GM21529 (cell line): Measurements from ENCODE around the gene KMT2B.

ENCODE experiments used
- ATAC-seq: cut with Tn5 transposase; IDR thresholded peaks from one replicate; pipeline ENCODE4 v1.9.1; 2021; ENCODE audit not compliant: unreplicated experiment

KMT2B gene

DNA sequence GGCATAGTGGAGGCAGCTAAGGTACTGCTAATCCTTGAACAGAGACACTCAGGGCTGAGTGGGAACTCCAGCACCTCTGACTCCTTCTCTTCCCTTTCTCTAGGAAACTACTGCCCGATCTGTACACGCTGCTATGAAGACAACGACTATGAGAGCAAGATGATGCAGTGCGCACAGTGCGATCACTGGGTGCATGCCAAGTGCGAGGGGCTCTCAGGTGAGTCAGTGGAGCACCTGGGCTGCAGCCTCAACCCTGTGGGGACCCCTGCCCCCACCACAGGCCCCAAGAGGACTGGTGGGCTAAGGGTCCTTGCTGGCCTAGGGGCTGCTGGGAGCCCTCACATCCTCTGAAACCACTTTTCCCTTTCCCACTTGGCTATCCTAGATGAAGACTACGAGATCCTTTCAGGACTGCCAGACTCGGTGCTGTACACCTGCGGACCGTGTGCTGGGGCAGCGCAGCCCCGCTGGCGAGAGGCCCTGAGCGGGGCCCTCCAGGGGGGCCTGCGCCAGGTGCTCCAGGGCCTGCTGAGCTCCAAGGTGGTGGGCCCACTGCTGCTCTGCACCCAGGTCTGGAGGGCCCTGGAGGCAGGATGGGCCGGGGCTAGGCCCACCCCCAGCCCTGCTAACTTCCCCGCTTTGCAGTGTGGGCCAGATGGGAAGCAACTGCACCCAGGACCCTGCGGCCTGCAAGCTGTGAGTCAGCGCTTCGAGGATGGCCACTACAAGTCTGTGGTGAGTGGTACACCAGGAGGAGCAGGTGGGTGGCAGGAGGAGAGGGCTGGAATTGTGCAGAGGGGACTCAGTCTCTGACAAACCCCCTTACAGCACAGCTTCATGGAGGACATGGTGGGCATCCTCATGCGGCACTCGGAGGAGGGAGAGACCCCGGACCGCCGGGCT lies 9.5 kb downstream of the KMT2B start:
- no peak for ATAC-seq

DNA sequence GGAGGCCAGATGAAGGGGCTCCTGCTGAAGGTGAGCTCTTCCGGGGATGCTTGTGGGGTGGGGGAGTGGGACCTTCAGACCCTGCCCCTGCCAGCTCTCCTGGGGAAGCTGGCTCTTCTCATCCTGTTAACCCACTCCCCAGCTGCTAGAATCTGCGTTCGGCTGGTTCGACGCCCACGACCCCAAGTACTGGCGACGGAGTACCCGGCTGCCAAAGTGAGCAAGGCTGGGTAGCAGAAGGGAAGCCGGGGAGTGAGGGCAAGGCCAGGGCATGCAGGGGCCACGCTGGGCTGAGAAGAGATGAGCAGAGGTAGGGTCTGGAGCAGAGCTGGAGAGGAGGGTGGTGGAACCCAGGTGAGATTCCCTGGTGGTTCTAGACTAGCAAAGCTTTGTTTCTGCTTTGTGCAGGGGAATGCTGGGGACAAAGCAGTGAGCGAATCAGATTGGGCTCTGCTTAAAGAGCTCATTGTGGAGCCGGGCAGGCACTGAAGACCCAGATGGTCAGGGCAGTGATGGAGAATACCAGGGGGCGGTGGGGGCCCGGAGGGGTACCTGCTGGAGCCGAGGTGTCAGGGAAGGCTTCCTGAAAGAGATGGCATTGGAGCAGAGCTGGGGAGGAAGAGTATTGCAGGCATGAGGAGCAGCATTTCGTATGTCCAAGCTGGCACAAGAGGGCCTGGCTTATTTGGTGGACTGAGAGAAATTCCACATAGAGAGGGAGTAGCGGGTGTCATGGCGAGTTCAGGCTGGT lies 10.3 kb downstream of the KMT2B start:
- ATAC-seq: no peak

DNA sequence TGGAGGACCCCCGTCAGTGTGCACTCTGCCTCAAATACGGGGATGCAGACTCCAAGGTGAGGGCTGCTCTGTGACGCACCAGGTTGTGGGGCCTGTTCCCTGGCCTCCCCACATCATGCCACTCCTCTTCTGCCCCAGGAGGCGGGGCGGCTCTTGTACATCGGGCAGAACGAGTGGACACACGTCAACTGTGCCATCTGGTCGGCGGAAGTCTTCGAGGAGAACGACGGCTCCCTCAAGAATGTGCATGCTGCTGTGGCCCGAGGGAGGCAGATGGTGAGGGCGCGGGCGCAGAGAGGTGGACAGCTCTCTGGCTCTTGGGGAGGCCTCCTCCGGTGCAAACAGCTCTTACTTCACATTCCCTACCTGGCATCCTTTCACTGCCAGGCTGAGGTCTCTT lies 11.2 kb downstream of the KMT2B start:
- ATAC-seq: no peak

DNA sequence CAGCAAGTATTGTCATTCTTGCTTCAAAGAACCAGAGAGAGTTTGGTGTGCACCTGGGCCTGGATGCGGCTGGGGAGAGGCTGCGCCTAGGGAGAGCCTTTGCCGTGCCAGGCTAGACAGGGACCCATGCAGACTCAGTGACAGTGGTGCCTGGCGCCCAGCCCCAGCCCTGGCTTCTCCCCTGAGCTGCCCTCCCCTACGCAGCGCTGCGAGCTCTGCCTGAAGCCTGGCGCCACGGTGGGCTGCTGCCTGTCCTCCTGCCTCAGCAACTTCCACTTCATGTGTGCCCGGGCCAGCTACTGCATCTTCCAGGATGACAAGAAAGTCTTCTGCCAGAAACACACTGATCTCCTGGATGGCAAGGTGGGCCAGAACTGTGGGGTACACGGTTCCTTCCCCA lies 12.0 kb downstream of the KMT2B start:
- no peak for ATAC-seq

DNA sequence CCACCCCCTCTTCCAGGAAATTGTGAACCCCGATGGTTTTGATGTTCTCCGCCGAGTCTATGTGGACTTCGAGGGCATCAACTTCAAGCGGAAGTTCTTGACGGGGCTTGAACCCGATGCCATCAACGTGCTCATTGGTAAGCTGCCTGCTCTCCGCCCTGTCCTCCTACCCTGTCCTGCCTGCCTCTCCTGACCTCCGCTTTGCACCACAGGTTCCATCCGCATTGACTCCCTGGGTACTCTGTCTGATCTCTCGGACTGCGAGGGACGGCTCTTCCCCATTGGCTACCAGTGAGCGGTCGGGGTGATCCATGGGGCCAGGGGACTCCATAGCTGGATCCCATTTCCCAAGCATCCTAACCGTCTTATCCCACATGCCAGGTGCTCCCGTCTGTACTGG lies 12.5 kb downstream of the KMT2B start:
- ATAC-seq: no peak

DNA sequence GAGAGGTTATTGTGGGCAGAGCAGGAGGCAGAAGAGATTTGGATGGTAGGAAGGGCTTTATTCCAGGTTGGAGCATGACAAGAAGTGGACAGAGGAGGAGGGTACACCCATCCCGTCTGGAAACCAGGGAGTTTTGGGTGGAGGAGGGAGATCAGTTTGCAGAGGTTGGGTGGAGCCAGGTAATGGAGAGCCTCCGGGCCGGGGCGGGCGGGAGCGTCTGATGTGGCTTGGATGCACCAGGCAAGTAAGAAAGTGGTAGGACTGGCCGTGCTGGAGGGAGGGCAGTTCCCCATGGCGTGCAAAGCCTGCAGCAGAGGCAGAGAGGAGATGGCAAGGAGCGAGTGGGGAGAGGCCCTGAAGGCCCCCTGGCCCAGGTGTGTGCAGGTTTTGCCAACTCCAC lies 13.6 kb downstream of the KMT2B start:
- no peak for ATAC-seq

DNA sequence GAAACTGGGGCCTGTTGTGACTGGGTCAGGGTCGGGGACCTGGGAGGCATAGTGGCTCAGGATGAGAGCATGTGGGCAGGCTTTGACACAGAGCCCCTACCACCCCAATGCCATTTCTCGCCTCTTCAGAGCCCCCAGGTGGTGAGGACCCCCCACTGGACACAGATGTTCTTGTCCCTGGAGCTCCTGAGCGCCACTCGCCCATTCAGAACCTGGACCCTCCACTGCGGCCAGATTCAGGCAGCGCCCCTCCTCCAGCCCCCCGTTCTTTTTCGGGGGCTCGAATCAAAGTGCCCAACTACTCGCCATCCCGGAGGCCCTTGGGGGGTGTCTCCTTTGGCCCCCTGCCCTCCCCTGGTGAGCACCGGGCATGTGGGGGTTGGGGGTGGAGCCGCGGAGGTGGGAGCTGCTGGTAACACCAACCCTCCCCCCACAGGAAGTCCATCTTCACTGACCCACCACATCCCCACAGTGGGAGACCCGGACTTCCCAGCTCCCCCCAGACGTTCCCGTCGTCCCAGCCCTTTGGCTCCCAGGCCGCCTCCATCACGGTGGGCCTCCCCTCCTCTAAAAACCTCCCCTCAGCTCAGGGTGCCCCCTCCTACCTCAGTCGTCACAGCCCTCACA lies 14.1 kb downstream of the KMT2B start:
- no peak for ATAC-seq

DNA sequence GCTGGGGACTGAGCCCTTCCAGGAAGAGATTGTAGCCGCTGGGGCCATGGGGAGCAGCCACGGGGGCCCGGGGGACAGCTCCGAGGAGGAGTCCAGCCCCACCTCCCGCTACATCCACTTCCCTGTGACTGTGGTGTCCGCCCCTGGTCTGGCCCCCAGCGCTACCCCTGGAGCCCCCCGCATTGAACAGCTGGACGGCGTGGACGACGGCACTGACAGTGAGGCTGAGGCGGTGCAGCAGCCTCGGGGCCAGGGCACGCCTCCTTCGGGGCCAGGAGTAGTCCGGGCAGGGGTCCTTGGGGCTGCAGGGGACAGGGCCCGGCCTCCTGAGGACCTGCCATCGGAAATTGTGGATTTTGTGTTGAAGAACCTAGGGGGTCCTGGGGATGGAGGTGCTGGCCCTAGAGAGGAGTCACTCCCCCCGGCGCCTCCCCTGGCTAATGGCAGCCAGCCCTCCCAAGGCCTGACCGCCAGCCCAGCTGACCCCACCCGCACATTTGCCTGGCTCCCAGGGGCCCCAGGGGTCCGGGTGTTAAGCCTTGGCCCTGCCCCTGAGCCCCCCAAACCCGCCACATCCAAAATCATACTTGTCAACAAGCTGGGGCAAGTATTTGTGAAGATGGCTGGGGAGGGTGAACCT lies 14.9 kb downstream of the KMT2B start:
- ATAC-seq: no peak

DNA sequence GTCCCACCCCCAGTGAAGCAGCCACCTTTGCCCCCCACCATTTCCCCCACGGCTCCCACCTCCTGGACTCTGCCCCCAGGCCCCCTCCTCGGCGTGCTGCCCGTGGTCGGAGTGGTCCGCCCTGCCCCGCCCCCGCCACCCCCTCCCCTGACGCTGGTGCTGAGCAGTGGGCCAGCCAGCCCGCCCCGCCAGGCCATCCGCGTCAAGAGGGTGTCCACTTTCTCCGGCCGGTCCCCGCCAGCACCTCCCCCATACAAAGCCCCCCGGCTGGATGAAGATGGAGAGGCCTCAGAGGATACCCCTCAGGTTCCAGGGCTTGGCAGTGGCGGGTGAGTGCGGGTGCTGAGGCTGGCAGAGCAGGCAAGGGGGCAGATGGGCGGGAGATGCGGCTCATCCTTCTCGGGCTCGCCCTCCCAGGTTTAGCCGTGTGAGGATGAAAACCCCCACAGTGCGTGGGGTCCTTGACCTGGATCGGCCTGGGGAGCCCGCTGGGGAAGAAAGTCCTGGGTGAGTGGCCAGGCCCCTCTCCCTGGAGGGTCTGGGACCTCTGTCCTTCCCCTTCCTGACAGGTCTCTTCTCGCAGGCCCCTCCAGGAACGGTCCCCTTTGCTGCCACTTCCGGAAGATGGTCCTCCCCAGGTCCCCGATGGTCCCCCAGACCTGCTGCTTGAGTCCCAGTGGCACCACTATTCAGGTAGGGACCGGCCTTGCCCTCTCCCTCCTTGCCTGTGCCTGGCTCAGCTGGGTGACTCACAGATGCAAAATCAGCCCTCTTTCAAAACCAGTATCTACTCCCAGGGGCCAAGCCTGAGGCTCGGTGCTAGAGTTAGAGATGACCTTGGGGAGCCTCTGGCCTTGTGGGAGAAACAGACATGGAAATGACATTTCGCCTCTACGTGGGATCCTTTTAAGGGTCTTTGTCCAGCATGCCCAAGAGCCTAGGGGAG lies 15.7 kb downstream of the KMT2B start:
- ATAC-seq: no peak

DNA sequence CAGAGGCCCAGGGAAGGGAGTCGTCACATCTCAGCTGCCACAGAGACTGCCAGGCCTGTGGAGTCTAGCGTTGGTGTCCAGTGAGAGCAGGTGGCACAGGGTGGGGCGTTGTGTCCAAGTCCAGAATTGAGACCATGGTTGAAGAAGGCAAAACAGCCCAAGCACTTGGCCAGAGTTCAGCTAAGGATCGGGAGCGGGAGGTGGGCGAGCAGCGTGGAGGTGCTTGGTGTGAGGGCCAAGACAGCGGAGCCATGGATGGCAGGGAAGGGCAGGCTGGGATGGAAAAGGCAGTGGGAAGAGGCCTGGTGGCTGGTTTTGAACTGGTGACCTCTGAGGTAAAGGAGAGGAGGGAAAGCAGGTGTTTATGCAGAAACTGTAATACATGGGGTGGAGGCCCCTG lies 16.5 kb downstream of the KMT2B start:
- ATAC-seq: no peak

DNA sequence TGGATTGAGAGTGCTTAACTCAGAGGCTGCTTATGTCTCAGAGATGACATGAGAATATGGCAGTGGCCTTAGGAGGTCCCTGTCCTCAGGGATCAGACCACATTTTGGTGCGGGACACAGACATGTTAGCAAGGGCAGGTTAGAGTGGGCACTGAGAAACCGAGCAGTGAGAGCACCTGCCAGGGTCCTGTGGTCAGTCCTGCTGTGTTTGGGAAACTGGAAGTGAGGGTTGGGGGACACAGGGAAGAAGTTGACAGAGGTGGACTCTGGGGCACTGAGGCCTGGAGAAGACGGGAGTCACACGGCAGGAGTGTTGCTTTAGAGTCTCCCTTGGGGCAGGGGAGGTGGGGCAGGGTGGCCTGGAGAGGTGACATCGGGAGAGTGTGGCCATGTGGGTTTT lies 17.1 kb downstream of the KMT2B start:
- ATAC-seq: no peak

DNA sequence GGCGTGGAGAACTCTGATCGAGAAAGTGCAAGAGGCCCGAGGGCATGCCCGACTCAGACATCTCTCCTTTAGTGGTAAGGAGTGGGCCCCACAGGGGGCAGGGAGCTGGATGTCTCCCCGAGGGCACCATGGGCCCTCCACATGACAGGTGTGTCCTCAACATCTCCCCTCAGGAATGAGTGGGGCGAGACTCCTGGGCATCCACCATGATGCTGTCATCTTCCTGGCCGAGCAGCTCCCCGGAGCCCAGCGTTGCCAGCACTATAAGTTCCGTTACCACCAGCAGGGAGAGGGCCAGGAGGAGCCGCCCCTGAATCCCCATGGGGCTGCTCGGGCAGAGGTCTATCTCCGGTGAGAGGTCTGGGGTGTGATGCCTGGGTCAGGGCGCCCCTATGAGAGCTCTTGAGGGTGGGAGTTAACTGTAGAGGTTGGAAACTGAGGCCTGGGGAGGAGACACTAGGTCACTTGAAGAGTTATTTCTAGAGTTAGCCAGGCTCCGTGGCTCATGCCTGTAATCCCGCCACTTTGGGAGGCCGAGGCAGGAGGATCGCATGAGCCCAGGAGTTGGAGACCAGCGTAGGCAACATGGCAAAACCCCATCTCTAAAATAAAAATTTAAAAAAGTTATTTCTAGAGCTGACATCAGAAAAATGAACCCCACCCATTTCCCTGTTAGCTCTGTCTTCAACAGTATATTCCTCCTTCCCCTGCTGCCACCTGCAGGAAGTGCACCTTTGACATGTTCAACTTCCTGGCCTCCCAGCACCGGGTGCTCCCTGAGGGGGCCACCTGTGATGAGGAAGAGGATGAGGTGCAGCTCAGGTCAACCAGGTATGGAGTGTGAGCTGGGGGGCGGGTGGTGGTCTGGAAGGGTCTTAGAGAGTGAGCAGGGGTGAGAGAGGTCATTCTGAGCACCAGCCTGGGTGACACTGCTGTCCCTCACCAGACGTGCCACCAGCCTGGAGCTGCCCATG lies 19.4 kb downstream of the KMT2B start:
- ATAC-seq: no peak

DNA sequence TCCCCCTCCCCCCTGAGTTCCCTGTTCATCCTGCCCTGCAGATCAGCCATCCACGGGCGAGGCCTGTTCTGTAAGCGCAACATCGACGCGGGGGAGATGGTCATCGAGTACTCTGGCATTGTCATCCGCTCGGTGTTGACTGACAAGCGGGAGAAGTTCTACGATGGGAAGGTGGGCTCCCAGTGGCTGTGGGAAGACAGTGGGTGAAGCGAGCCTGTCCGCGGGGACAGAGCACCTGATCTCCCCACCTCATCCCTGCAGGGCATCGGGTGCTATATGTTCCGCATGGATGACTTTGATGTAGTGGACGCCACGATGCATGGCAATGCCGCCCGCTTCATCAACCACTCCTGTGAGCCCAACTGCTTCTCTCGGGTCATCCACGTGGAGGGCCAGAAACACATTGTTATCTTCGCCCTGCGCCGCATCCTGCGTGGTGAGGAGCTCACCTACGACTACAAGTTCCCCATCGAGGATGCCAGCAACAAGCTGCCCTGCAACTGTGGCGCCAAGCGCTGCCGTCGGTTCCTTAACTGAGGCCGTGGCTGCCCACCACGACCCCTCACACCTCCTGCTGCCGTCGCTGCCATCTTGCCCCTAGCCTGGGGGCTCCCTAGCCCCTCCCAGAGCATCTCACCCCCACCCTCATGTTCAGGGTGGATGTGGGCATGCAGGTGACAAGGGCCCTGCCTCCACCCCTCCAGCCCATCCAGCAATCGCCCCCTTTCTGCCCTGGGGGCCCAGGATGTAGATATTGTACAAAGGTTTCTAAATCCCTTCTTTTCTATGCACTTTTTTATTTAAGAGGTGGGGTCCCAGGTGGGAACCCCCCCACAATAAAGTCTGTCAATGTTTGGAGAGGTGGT lies 20.5 kb downstream of the KMT2B start:
- ATAC-seq: no peak

DNA sequence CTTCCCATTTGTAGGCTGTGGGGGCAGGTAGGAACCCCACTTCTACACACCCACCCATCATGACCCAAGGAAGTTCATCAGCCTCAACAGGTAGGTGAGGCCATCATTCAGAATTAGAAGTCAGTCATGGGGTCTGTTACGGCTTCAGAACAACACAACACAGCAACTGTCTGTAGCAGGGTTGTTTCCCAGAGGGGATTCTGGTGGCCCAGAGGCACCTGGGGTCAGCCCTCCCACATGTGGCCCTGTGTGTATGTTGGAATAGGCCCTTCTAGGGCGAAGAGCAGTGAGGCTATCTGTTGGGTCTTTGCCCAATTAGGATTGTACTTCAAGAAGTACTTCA lies 21.1 kb downstream of the KMT2B start:
- ATAC-seq: no peak

DNA sequence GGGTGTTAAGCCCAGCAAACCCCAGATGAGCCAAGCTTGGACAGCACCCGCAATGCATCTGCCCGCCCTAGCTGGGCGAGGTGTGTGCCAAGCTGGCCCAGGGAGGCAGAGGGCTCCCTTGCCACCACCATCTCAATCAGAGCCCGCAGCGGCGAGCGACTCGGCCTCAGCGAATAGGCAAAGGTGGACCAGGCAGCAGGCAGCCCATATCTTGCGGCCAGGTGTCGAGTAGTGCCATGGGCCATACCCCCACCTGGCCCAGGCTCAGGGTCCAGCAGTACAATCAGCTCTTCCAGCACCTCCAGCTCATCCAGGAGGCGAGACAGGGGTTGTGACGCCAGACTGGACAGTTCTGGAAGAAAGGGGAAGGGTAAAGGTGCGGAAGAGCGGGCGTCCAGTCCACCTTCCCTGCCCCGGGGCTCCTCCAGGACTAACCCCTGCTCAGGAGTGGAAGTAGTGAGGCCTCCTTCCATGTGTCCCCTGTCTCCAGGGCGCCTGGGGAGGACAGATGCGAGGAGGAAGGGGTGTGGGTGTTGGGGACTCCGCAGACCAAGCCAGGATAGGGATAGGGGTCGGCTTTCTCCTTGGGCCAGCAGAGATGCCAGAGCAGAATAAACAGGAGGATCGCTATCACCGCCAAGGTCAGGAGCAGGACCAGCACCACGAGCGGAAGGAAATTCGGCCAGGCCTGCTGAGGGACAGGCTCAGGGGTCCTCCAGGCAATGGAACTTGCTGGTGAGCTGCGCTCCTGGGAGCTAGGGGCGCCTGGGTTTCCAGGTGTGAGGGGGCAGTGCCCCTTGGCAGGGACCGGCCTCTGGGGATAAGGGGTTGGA lies 21.7 kb downstream of the KMT2B start:
- no peak for ATAC-seq

DNA sequence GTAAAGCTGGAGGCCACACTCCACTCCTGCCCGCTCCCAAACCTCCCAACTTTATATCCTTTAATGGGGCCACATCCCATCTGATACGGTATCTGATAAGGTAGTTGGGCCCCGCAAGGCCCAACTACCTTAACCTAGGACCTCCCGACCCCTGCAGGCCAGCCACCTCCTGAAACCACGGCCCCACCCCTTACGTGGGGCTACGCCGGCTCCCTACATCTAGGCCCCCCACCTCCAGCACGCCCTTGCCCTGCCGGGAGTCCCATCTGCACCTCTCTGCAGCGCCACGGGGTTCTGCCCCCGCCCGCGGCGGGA lies 22.3 kb downstream of the KMT2B start:
- no peak for ATAC-seq

DNA sequence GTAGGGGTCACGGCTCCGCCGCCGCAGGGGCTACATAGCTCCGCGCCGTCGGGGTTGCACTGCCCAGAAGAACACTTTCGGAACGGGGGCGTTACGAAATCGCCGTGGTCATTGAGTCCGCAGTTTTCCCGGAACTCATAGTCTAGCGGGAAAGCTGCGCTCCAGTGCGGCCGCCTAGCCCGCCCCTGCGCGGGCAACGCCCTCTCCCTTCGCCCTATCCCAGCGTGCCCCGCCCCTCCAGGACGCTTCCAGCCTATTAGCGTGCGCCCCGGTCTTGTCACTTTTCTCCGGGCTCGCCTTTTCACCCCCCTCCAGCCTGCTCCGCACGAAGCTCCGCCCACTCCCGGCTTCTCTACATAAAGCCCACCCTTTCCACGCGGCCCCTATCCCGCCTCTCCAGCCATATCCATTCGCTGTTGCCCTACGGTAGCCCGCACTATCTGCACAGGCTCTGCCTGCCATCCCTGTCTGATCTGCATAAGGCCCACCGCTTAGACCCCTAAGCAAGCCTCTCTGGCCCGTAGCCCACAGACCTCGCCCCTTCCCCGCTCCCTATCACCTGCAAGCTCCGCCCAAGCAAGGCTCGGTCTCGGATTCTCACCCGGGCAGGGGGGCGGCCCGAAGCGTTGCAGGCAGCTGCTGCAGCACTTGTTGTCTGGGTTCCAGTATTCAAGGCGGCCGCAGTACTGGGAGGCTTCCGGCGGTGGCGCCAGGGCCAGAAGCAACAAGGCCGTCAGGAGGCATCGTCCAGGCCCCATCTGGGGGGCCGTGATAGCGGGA lies 22.8 kb downstream of the KMT2B start:
- ATAC-seq: peak; percentile 55
